ENCODE data around the gene ATP5ME. TPM values are rescaled to one million over a fixed set of nuclear protein-coding genes. Genes with fewer than 3 reads are reported as not detected.

The ATP5ME gene
- total RNA-seq, 1 donor from 2014 or later: 95.1 TPM

DNA sequence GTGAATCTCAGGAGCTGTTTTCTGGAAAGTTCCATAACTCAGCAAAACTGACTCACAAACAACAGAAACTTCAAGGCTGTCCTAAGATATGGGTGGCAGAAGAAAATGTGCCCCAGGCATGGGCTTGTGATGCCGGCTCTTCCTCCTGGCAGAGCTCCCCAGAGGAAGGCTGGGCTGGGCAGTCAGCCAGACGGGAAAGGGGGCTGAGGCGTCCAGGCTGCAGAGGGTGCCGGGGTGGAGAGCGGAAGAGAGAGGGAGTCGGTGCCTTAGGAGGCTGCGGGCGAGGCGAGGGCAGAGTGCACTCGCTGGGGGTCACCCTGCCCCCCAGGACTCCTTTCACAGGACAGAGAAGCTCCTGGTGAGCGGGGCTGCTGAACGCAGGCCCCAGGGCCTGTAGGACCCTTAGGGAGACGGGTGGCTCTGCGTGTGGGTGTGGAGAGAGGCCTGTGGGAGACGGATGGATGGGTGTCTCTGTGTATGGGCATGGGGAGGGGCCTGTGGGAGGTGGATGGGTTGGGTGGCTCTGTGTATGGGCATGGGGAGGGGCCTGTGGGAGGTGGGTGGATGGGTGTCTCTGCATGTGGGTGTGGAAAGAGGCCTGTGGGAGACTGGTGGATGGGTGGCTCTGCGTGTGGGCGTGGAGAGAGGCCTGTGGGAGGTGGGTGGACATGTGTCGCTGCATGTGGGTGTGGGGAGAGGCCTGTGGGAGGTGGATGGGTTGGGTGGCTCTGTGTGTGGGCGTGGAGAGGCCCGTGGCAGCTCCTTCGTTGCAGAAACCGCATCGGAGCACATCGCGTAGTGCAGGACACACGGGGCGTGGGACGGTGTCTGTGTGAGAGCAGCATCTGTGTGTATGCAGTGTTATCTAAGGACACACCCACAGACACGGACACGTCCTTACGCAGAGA lies 47.4 kb upstream of the ATP5ME start:
- no peak for DNase-seq (ENCODE audit: low spot score)
- Histone ChIP-seq H3K27ac (no peak overlapping the region), H3K9me3 (ENCODE audit: low read depth) (no peaks in the 10 kb centered on the region), H3K79me2 (ENCODE audit: low read depth) (peaks cover 92% of the 10 kb centered on the region), H3F3A (ENCODE audit: low read depth) (no peaks in the 10 kb centered on the region), H4K20me1 (ENCODE audit: low read depth) (peaks cover 89% of the 10 kb centered on the region), H3K4me3 (no peak overlapping the region), H3K9ac (no peak overlapping the region), H3K36me3 (no peaks in the 10 kb centered on the region), H2AFZ (replicated peaks) (no peak overlapping the region), H3K4me1 (no peaks in the 10 kb centered on the region), H3K27me3 (no peaks in the 10 kb centered on the region), H3K4me2 (no peak overlapping the region)
- no peak for TF ChIP-seq EZH2phosphoT487 (IDR thresholded peaks at IDR 0.05)
- TF ChIP-seq, protein P1, sequence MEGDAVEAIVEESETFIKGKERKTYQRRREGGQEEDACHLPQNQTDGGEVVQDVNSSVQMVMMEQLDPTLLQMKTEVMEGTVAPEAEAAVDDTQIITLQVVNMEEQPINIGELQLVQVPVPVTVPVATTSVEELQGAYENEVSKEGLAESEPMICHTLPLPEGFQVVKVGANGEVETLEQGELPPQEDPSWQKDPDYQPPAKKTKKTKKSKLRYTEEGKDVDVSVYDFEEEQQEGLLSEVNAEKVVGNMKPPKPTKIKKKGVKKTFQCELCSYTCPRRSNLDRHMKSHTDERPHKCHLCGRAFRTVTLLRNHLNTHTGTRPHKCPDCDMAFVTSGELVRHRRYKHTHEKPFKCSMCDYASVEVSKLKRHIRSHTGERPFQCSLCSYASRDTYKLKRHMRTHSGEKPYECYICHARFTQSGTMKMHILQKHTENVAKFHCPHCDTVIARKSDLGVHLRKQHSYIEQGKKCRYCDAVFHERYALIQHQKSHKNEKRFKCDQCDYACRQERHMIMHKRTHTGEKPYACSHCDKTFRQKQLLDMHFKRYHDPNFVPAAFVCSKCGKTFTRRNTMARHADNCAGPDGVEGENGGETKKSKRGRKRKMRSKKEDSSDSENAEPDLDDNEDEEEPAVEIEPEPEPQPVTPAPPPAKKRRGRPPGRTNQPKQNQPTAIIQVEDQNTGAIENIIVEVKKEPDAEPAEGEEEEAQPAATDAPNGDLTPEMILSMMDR (IDR thresholded peaks at IDR 0.05): no peak
- no peak for TF ChIP-seq EZH2 (IDR thresholded peaks at IDR 0.05)
- Mint-ChIP-seq H3K4me1 (peaks cover 13% of the 10 kb centered on the region), H3K27ac (no peak overlapping the region), H3K9me3 (peaks cover 26% of the 10 kb centered on the region), H3K27me3 (ENCODE audit: insufficient read depth, low read depth) (peaks cover 4% of the 10 kb centered on the region), H3K4me3 (no peak overlapping the region), H3K36me3 (peaks cover 50% of the 10 kb centered on the region)

DNA sequence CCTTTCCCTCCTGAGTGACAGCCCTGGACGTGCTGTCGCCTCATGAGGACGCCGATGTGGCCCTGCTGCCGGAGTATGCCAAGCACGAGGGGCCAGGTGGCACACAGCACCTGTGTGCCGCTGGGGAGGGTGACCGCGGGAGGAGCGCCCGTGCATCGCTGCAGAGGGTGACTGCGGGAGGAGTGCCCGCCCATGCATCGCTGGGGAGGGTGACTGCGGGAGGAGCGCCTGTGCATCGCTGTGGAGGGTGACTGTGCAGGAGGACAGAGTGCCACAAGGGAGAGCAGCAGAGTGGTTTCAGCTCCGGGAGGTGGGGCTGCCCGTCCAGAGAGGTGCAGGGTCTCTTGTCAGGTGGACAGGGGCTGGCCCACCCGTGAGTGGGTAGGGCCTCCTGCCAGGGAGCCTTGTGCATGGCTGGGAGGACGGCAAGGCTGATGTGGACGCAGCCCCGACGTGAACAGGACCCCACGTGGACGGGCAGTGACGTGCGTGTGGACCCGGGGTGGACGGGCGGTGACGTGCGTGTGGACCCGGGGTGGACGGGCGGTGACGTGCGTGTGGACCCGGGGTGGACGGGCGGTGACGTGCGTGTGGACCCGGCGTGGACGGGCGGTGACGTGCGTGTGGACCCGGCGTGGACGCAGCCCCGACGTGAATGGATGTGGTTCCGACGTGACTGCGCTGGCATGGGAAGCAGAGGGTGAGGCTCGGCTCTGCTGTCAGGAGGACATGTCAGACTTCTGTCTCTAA lies 46.2 kb upstream of the ATP5ME start:
- no peak overlapping the region for H3K4me3 ChIP-seq
- TF ChIP-seq EZH2 (IDR thresholded peaks at IDR 0.05) (no peak), EZH2phosphoT487 (IDR thresholded peaks at IDR 0.05) (no peak)
- TF ChIP-seq, protein P1 (IDR thresholded peaks at IDR 0.05): no peak
- H3K9ac ChIP-seq: no peak overlapping the region
- Mint-ChIP-seq H3K9me3 (peaks cover 26% of the 10 kb centered on the region), H3K4me1 (peaks cover 10% of the 10 kb centered on the region), H3K36me3 (peaks cover 47% of the 10 kb centered on the region), H3K27ac (no peak overlapping the region), H3K4me3 (no peak overlapping the region), H3K27me3 (ENCODE audit: insufficient read depth, low read depth) (peaks cover 2% of the 10 kb centered on the region)
- no peaks in the 10 kb centered on the region for H3F3A ChIP-seq (ENCODE audit: low read depth)
- H3K9me3 ChIP-seq (ENCODE audit: low read depth): no peaks in the 10 kb centered on the region
- H3K36me3 ChIP-seq: no peaks in the 10 kb centered on the region
- H3K79me2 ChIP-seq (ENCODE audit: low read depth): peaks cover 88% of the 10 kb centered on the region
- no peaks in the 10 kb centered on the region for H3K4me1 ChIP-seq
- H4K20me1 ChIP-seq (ENCODE audit: low read depth): peaks cover 81% of the 10 kb centered on the region
- no peak overlapping the region for H2AFZ ChIP-seq (replicated peaks)
- DNase-seq (ENCODE audit: low spot score): no peak
- H3K4me2 ChIP-seq: no peak overlapping the region
- H3K27ac ChIP-seq: no peak overlapping the region
- H3K27me3 ChIP-seq: no peaks in the 10 kb centered on the region

DNA sequence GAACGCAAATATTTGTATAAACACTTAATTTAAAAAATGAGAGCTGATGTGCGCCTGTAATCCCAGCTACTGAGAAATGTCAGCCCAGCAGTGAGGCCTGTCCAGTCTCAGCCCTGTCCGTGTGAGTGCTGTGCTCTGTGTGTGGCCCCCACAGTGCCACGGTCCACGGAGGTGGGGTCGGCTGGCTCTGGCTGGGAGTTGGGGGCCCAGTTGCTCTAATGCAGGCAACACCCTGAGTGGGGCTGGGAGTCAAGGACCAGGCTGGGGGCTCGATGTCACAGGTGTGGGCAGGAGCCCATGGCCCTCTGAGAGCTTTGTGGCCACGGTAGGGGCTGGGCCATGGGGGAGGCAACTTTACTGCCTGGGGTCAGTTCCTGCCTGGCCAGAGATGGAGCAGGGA lies 44.4 kb upstream of the ATP5ME start:
- peaks cover 81% of the 10 kb centered on the region for H4K20me1 ChIP-seq (ENCODE audit: low read depth)

More for the DNA sequence above, 44.4 kb upstream of the ATP5ME start:
- no peaks in the 10 kb centered on the region for H3K9me3 ChIP-seq (ENCODE audit: low read depth)
- TF ChIP-seq, protein P1 (IDR thresholded peaks at IDR 0.05): no peak
- TF ChIP-seq EZH2phosphoT487 (IDR thresholded peaks at IDR 0.05): no peak
- TF ChIP-seq EZH2 (IDR thresholded peaks at IDR 0.05): no peak
- H3K27me3 ChIP-seq: no peaks in the 10 kb centered on the region
- H2AFZ ChIP-seq (replicated peaks): no peak overlapping the region
- H3K36me3 ChIP-seq: no peaks in the 10 kb centered on the region
- H3K27me3 Mint-ChIP-seq (ENCODE audit: insufficient read depth, low read depth): peaks cover 2% of the 10 kb centered on the region
- H3K36me3 Mint-ChIP-seq: peaks cover 43% of the 10 kb centered on the region
- no peak overlapping the region for H3K27ac ChIP-seq
- H3K4me2 ChIP-seq: no peak overlapping the region
- H3K9me3 Mint-ChIP-seq: peaks cover 26% of the 10 kb centered on the region
- no peaks in the 10 kb centered on the region for H3K4me1 ChIP-seq
- H3K4me3 Mint-ChIP-seq: no peak overlapping the region
- H3F3A ChIP-seq (ENCODE audit: low read depth): no peaks in the 10 kb centered on the region
- no peak for DNase-seq (ENCODE audit: low spot score)
- no peak overlapping the region for H3K27ac Mint-ChIP-seq
- peaks cover 6% of the 10 kb centered on the region for H3K4me1 Mint-ChIP-seq
- H3K9ac ChIP-seq: no peak overlapping the region
- H3K79me2 ChIP-seq (ENCODE audit: low read depth): peaks cover 88% of the 10 kb centered on the region
- H3K4me3 ChIP-seq: no peak overlapping the region
